Peyer's patch (tissue), 4 donors: Measurements from ENCODE around the gene KRIT1.
"Not testable (repeated sequence)": the region's sequence is repeated elsewhere in the genome, so short reads cannot be mapped to it uniquely, and the experiment has no call there.

Source experiments
- POLR2A ChIP-seq, 2 donors: fragments of 450-650 bp; IDR thresholded peaks; one replicate each; pipeline ENCODE4 v1.5.1; 2017; ENCODE audit warnings: antibody characterized with exemption in 2 of 2, mild to moderate bottlenecking in 2 of 2, moderate library complexity in 2 of 2
- TF ChIP-seq, protein P1 (sequence below), 6 experiments: fragments of 450-650 bp in 4 of 6; fragments of 200-600 bp in 2 of 6; sonication (generic) in 1 of 6; IDR thresholded peaks; one replicate each; pipeline ENCODE4 v1.5.1; 2017 to 2019; ENCODE audit warnings: antibody characterized with exemption in 6 of 6, mild to moderate bottlenecking in 3 of 6, moderate library complexity in 1 of 6

DNA sequence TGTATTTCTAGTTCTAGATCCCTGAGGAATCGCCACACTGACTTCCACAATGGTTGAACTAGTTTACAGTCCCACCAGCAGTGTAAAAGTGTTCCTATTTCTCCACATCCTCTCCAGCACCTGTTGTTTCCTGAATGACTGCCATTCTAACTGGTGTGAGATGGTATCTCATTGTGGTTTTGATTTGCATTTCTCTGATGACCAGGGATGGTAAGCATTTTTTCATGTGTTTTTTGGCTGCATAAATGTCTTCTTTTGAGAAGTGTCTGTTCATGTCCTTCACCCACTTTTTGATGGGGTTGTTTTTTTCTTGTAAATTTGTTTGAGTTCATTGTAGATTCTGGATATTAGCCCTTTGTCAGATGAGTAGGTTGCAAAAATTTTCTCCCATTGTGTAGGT is 61.4 kb downstream of the KRIT1 start:
- not testable (repeated sequence) for TF ChIP-seq POLR2A (IDR thresholded peaks at IDR 0.05)
- TF ChIP-seq, protein P1, sequence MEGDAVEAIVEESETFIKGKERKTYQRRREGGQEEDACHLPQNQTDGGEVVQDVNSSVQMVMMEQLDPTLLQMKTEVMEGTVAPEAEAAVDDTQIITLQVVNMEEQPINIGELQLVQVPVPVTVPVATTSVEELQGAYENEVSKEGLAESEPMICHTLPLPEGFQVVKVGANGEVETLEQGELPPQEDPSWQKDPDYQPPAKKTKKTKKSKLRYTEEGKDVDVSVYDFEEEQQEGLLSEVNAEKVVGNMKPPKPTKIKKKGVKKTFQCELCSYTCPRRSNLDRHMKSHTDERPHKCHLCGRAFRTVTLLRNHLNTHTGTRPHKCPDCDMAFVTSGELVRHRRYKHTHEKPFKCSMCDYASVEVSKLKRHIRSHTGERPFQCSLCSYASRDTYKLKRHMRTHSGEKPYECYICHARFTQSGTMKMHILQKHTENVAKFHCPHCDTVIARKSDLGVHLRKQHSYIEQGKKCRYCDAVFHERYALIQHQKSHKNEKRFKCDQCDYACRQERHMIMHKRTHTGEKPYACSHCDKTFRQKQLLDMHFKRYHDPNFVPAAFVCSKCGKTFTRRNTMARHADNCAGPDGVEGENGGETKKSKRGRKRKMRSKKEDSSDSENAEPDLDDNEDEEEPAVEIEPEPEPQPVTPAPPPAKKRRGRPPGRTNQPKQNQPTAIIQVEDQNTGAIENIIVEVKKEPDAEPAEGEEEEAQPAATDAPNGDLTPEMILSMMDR (IDR thresholded peaks at IDR 0.05) = not testable (repeated sequence)
